Measurements from ENCODE around the gene RNU5D-1.

GRCh38 chr1:44696789-44697345 is 34.1 kb downstream of the RNU5D-1 start:
- TF ChIP-seq CTCF (IDR thresholded peaks at IDR 0.05) (no peak), POLR2A (IDR thresholded peaks at IDR 0.05) (no peak), EP300 (IDR thresholded peaks at IDR 0.05) (no peak)

Measured in ovary (tissue), 3 donors.